ENCODE data around the gene SLC23A2.

GRCh38 chr20:4920655-4921054 lies 80.7 kb downstream of the SLC23A2 start:
- TF ChIP-seq CTCF (IDR thresholded peaks at IDR 0.05) (no peak), TCF7L2 (IDR thresholded peaks at IDR 0.05; ENCODE audit: low read depth, low read length) (no peak), SIN3A (IDR thresholded peaks at IDR 0.05; ENCODE audit: borderline replicate concordance, insufficient read depth, low read depth, low read length) (no peak), REST (IDR thresholded peaks at IDR 0.05; ENCODE audit: insufficient read depth in 1 of 2, low read depth in 2 of 2, low read length in 1 of 2) (no peak), POLR2AphosphoS5 (IDR thresholded peaks at IDR 0.05; ENCODE audit: low read depth, low read length) (no peak)

All from Panc1 (cell line).